Measurements from ENCODE around the gene VAT1L.

VAT1L gene

DNA sequence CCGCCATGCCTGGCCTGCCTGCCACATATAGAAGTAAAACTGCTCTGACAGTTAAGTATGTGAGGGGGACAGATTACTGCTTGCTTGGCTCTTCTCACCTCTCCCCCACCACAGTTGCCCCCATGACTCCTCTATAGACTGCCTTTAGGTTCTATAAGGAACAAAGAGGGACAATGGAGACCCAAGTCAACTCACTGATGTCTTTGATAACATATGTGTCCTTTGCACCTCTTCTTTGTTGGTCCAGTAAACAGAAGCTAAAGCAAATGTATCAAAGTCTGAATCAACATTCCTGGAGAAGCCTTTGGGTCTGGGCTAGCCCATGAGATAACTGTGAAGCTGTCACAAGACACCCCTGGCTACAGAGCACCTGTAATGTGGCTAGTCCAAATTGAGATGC lies 38.9 kb upstream of the VAT1L start:
- H3K4me3 ChIP-seq (ENCODE audit: low read depth, low read length), result no peak overlapping the region
- TF ChIP-seq, protein P1, sequence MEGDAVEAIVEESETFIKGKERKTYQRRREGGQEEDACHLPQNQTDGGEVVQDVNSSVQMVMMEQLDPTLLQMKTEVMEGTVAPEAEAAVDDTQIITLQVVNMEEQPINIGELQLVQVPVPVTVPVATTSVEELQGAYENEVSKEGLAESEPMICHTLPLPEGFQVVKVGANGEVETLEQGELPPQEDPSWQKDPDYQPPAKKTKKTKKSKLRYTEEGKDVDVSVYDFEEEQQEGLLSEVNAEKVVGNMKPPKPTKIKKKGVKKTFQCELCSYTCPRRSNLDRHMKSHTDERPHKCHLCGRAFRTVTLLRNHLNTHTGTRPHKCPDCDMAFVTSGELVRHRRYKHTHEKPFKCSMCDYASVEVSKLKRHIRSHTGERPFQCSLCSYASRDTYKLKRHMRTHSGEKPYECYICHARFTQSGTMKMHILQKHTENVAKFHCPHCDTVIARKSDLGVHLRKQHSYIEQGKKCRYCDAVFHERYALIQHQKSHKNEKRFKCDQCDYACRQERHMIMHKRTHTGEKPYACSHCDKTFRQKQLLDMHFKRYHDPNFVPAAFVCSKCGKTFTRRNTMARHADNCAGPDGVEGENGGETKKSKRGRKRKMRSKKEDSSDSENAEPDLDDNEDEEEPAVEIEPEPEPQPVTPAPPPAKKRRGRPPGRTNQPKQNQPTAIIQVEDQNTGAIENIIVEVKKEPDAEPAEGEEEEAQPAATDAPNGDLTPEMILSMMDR (IDR thresholded peaks at IDR 0.05; ENCODE audit: insufficient read depth, low read depth, low read length, missing control alignments), result no peak
- no peak for DNase-seq (ENCODE audit: low read depth)

DNA sequence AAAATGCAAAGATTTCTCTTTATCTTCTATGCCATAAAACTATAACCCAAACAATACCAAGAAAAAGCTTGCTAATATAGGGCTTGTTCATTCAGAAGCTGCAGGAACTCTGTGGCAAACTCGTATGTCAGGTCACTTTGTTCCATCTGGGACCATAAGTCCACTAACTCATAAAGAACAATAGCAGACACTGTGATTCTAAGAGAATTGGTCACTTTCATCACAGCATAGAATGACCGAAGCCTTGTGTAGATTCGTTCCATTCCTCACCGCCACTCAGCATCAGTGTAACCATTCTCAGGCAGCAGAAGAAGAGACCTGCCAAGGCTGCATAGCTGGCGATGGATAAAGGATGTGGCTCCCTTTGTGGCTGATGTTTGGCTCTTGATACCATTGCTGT lies 30.3 kb upstream of the VAT1L start:
- no peak for DNase-seq (ENCODE audit: low read depth)
- TF ChIP-seq, protein P1 (IDR thresholded peaks at IDR 0.05; ENCODE audit: insufficient read depth, low read depth, low read length, missing control alignments), result no peak
- H3K4me3 ChIP-seq (ENCODE audit: low read depth, low read length), result no peak overlapping the region

DNA sequence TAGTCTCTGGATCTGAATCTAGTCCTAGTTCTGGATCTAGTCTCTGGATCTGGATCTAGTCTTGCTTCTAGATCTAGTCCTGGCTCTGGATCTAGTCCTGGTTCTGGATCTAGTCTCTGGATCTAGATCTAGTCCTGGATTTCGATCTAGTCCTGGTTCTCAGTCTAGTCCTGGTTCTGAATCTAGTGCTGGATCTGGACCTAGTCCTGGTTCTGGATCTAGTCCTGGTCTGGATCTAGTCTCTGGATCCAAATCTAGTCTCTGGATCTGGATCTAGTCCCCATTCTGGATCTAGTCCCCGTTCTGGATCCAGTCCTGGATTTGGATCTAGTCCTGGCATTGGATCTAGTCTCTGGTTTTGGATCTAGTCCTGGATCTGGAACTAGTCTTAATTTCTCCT lies 29.9 kb upstream of the VAT1L start:
- no peak overlapping the region for H3K4me3 ChIP-seq (ENCODE audit: low read depth, low read length)
- TF ChIP-seq, protein P1 (IDR thresholded peaks at IDR 0.05; ENCODE audit: insufficient read depth, low read depth, low read length, missing control alignments), result no peak
- DNase-seq (ENCODE audit: low read depth), result no peak

DNA sequence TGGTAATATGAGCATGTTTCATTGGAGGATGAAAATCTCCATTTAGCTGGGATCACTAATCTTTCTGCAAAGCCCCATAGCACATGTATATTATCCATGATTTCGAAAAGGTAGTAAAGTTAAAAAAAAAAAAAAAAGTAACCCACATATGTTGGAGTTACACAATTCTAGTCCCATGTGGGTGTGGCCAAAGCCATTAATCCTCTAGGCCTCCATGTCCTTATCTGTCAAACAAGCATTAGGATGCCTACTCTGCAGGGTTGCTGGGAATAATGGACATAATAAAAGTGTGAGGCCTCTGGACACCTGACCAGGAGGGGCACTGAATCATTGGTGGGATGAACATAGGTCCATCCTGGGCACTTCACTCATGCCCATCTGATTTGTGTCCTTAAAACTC lies 29.2 kb upstream of the VAT1L start:
- TF ChIP-seq, protein P1 (IDR thresholded peaks at IDR 0.05; ENCODE audit: insufficient read depth, low read depth, low read length, missing control alignments), result no peak
- DNase-seq (ENCODE audit: low read depth), result no peak

DNA sequence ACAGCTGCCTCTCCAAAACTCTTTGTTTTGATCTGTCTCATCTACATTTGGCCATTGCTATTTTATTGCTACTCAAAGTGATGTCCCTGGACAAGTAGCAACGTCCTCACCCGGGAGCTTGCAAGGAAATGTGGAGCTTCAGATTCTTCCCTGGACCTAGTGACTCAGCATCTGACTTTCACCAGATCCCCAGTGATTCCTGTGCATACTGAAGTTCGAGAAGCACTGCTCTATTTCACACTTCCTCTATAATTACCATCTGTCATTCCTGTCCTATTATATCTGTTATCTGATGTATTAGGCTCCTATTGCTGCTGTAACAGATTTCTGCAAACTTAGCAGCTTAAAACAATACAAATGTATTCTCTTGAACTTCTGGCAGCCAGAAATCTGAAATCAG lies 28.5 kb upstream of the VAT1L start:
- no peak for DNase-seq (ENCODE audit: low read depth)
- no peak overlapping the region for H3K4me3 ChIP-seq (ENCODE audit: low read depth, low read length)
- TF ChIP-seq, protein P1 (IDR thresholded peaks at IDR 0.05; ENCODE audit: insufficient read depth, low read depth, low read length, missing control alignments), result no peak

More for the DNA sequence above, 29.2 kb upstream of the VAT1L start:
- no peak overlapping the region for H3K4me3 ChIP-seq (ENCODE audit: low read depth, low read length)

DNA sequence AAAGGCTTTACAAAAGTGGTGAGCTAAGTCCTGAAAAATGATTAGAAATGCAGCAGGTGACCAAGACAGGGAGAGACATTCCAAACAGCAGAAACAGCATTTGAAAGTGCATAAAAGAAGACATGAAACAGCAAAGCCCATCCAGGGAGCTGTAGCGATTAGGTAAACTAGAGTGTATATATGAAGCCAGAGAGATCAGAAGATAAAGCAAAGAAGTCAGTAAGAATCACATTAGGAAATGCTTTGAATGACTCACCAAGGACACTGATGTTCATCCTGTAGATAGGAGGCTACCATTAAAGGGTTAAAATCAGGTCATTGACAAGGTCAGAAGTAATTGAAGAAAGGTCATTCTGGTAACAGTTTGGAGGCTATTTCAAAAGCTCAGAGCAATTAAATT lies 27.6 kb upstream of the VAT1L start:
- DNase-seq (ENCODE audit: low read depth), result no peak
- no peak overlapping the region for H3K4me3 ChIP-seq (ENCODE audit: low read depth, low read length)
- TF ChIP-seq, protein P1 (IDR thresholded peaks at IDR 0.05; ENCODE audit: insufficient read depth, low read depth, low read length, missing control alignments), result no peak

DNA sequence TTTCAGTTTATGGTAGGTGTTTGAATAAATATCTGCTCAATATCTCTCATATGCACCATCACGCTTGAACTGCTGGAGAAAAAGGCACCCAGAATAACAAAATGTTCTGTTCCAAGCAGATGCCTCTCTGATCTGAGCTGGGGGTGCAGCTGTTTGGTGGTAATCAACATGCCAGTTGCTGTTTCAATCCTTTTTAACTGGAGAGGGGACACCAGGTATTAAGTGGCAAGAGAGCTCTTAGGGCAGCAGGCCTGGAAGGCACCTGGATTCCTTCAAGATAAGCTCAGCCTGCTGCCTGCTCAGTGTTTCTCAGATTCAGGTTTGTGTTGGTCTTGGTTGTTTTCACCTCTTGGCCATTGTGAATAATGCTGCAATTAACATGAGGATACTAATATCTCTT lies 27.2 kb upstream of the VAT1L start:
- H3K4me3 ChIP-seq (ENCODE audit: low read depth, low read length), result no peak overlapping the region
- TF ChIP-seq, protein P1 (IDR thresholded peaks at IDR 0.05; ENCODE audit: insufficient read depth, low read depth, low read length, missing control alignments), result no peak

More for the DNA sequence above, 27.2 kb upstream of the VAT1L start:
- DNase-seq (ENCODE audit: low read depth), result no peak

Data from GM12865 (cell line).